ENCODE results near the gene APMAP.

The APMAP gene

DNA sequence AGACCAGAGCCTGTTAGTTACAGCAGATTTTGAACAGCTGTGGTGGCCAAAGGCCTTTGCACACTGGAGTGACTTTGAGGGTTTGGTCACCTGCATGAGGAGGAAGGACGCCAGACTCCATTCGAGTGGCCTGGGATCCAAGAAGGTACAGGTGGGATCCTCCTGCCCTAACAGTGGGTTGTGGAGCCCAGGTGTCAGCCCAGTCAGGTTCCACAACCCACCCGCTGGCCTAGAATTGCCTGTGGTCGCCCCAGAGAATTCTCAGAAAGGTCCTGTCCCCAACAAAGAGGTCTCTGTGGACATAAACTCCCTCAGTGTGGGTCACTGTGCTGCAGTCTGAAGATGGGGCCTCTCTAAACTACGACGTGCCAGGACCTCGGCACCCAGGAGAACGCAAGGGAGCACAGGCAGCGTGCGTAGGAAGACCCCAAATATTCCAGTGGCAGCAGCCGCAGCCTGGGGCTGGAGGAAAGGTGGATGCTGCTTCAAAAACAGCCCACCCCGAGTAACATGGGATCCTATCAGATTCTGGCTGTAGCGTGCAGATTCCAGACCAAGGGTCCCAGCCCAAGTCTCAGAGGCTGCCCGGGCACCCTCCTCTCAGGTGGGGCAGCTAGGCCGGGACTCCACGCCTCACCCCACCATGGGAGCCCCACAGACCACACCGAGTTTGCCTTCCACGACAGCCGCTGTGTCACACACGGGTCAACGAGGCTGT, 49.4 kb upstream of the APMAP start:
- H3K4me3 ChIP-seq (ENCODE audit: low read depth, low read length): no peak overlapping the region
- CTCF ChIA-PET: no interaction called here
- POLR2A ChIA-PET: no interaction called here
- no peaks in the 10 kb centered on the region for H3K4me1 ChIP-seq (ENCODE audit: control insufficient read depth, insufficient read depth, low read length)
- H3K27ac ChIP-seq (ENCODE audit: extremely low read depth, low read depth, low read length): no peak overlapping the region
- H3K36me3 ChIP-seq (ENCODE audit: control insufficient read depth in 2 of 2, insufficient read depth in 1 of 2, low read length in 2 of 2): peaks cover 0 to 1% of the 10 kb centered on the region in 2 experiments; a peak in 1 of 3 replicates
- H3K9me3 ChIP-seq (ENCODE audit: control insufficient read depth, insufficient read depth, low read depth, low read length): no peaks in the 10 kb centered on the region
- no peak for TF ChIP-seq ZNF114 (tag by site-specific recombination; IDR thresholded peaks at IDR 0.05)
- no peak for TF ChIP-seq ZNF677 (tag by site-specific recombination; IDR thresholded peaks at IDR 0.05)
- no peak for TF ChIP-seq ZNF133 (tag by site-specific recombination; IDR thresholded peaks at IDR 0.05)
- TF ChIP-seq ZNF157 (tag by site-specific recombination; IDR thresholded peaks at IDR 0.05): no peak

DNA sequence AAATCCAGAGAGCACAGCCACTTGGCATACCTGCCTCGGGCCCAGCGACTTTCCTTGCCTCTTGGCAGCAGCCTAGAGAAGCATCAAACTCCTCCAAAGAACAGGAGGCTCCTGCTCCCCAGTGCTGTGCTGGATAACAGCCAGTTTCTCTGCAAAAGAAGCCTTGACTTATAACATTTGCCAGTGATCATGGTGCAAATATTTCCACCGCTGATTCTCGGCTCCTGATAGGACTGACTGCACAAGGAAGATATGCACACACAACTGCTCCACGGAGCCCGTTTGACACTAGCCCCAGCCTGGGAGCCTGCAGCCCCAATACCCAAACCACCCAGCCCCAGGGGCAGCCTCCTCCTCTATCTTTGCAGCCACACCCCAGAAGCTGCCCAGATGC, 47.9 kb upstream of the APMAP start:
- ChIA-PET POLR2A (no interaction called here), CTCF (no interaction called here)
- TF ChIP-seq ZNF521 (tag by site-specific recombination; IDR thresholded peaks at IDR 0.05) (no peak), HIC1 (tag by site-specific recombination; IDR thresholded peaks at IDR 0.05) (no peak), ZNF174 (tag by site-specific recombination; IDR thresholded peaks at IDR 0.05) (no peak), HOXD13 (CRISPR knock-in tag; IDR thresholded peaks at IDR 0.05; ENCODE audit: borderline replicate concordance) (no peak), ZNF639 (tag by site-specific recombination; IDR thresholded peaks at IDR 0.05) (no peak), PRDM1 (tag by site-specific recombination; IDR thresholded peaks at IDR 0.05) (no peak), ZNF610 (tag by site-specific recombination; IDR thresholded peaks at IDR 0.05; ENCODE audit: borderline replicate concordance) (no peak), GLI2 (tag by site-specific recombination; IDR thresholded peaks at IDR 0.05; ENCODE audit: borderline replicate concordance, low read depth) (no peak), ZNF302 (tag by site-specific recombination; IDR thresholded peaks at IDR 0.05; ENCODE audit: low read depth) (no peak), ZNF132 (tag by site-specific recombination; IDR thresholded peaks at IDR 0.05; ENCODE audit: borderline replicate concordance) (no peak), ZNF157 (tag by site-specific recombination; IDR thresholded peaks at IDR 0.05) (no peak)
- TF ChIP-seq, protein P1, sequence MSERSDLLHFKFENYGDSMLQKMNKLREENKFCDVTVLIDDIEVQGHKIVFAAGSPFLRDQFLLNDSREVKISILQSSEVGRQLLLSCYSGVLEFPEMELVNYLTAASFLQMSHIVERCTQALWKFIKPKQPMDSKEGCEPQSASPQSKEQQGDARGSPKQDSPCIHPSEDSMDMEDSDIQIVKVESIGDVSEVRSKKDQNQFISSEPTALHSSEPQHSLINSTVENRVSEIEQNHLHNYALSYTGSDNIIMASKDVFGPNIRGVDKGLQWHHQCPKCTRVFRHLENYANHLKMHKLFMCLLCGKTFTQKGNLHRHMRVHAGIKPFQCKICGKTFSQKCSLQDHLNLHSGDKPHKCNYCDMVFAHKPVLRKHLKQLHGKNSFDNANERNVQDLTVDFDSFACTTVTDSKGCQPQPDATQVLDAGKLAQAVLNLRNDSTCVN (tag by site-specific recombination; optimal IDR thresholded peaks at IDR 0.05): no peak
- TF ChIP-seq, protein P2, sequence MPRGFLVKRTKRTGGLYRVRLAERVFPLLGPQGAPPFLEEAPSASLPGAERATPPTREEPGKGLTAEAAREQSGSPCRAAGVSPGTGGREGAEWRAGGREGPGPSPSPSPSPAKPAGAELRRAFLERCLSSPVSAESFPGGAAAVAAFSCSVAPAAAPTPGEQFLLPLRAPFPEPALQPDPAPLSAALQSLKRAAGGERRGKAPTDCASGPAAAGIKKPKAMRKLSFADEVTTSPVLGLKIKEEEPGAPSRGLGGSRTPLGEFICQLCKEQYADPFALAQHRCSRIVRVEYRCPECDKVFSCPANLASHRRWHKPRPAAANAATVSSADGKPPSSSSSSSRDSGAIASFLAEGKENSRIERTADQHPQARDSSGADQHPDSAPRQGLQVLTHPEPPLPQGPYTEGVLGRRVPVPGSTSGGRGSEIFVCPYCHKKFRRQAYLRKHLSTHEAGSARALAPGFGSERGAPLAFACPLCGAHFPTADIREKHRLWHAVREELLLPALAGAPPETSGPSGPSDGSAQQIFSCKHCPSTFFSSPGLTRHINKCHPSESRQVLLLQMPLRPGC (tag by site-specific recombination; IDR thresholded peaks at IDR 0.05): no peak
- TF ChIP-seq, protein P3, sequence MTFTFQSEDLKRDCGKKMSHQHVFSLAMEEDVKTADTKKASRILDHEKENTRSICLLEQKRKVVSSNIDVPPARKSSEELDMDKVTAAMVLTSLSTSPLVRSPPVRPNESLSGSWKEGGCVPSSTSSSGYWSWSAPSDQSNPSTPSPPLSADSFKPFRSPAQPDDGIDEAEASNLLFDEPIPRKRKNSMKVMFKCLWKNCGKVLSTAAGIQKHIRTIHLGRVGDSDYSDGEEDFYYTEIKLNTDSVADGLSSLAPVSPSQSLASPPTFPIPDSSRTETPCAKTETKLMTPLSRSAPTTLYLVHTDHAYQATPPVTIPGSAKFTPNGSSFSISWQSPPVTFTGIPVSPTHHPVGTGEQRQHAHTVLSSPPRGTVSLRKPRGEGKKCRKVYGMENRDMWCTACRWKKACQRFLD (tag by site-specific recombination; IDR thresholded peaks at IDR 0.05): no peak
- TF ChIP-seq, protein P4, sequence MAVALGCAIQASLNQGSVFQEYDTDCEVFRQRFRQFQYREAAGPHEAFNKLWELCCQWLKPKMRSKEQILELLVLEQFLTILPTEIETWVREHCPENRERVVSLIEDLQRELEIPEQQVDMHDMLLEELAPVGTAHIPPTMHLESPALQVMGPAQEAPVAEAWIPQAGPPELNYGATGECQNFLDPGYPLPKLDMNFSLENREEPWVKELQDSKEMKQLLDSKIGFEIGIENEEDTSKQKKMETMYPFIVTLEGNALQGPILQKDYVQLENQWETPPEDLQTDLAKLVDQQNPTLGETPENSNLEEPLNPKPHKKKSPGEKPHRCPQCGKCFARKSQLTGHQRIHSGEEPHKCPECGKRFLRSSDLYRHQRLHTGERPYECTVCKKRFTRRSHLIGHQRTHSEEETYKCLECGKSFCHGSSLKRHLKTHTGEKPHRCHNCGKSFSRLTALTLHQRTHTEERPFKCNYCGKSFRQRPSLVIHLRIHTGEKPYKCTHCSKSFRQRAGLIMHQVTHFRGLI (tag by site-specific recombination; IDR thresholded peaks at IDR 0.05): no peak
- Histone ChIP-seq H3K9me3 (ENCODE audit: control insufficient read depth, insufficient read depth, low read depth, low read length) (no peaks in the 10 kb centered on the region), H3K4me1 (ENCODE audit: control insufficient read depth, insufficient read depth, low read length) (no peaks in the 10 kb centered on the region), H3K36me3 (ENCODE audit: control insufficient read depth in 2 of 2, insufficient read depth in 1 of 2, low read length in 2 of 2) (no peaks in the 10 kb centered on the region), H3K4me3 (ENCODE audit: low read depth, low read length) (no peak overlapping the region), H3K27ac (ENCODE audit: extremely low read depth, low read depth, low read length) (no peak overlapping the region)

Data from HEK293 (cell line).